Esophagus squamous epithelium (tissue), 4 donors: ENCODE measurements around the gene MFN2.

ENCODE experiments used
- CTCF ChIP-seq, 6 experiments: fragments of 450-650 bp in 4 of 6; fragments of 200-600 bp in 2 of 6; sonication (generic) in 2 of 6; IDR thresholded peaks; one replicate each; pipeline ENCODE4 v1.5.1; 2016 to 2019; ENCODE audit warnings: antibody characterized with exemption in 6 of 6, mild to moderate bottlenecking in 4 of 6, moderate library complexity in 4 of 6
- POLR2A ChIP-seq, 4 donors: fragments of 450-650 bp; IDR thresholded peaks; one replicate each; pipeline ENCODE4 v1.6.1; 2017; ENCODE audit warnings: antibody characterized with exemption in 4 of 4, mild to moderate bottlenecking in 4 of 4, moderate library complexity in 3 of 4

- TF ChIP-seq CTCF (IDR thresholded peaks at IDR 0.05) = no peak
- no peak for TF ChIP-seq POLR2A (IDR thresholded peaks at IDR 0.05)
Observed at GRCh38 chr1:12038356-12039163, 58.3 kb downstream of the MFN2 start.
